Activated CD8-positive, alpha-beta T cell treated with anti-CD3 and anti-CD28 coated beads for 36 hours (primary cell): Measurements from ENCODE around the gene CFAP54. TPM values are rescaled to one million over a fixed set of nuclear protein-coding genes. Genes with fewer than 3 reads are reported as not detected.

ENCODE experiments used
- ATAC-seq: fragments of 200-7000 bp; cut with Tn5 transposase; one replicate; pipeline ENCODE4 v1.10.0; 2021; ENCODE audit warnings: mild to moderate bottlenecking, moderate library complexity
- CTCF ChIA-PET: fragments of 350-600 bp; sonication (Branson Sonifier 250); formaldehyde crosslinking; loops from one replicate; lab custom pipeline; 2021; ENCODE audit warnings: antibody characterized with exemption; lab: Charles Lee
- POLR2A ChIA-PET: fragments of 350-600 bp; sonication (Branson Sonifier 250); formaldehyde crosslinking; loops from one replicate; lab custom pipeline; 2021; ENCODE audit warnings: antibody characterized with exemption; lab: Charles Lee
- DNase-seq: peaks from one replicate; pipeline ENCODE4 v3.0.0-alpha.2; 2020
- H3K27ac Mint-ChIP-seq: one replicate; pipeline ENCODE4 v1.8.0; 2021; ENCODE audit warnings: mild to moderate bottlenecking, mixed read lengths
- H3K27me3 Mint-ChIP-seq: one replicate; pipeline ENCODE4 v1.8.0; 2021; ENCODE audit warnings: mixed read lengths
- H3K36me3 Mint-ChIP-seq: one replicate; pipeline ENCODE4 v1.8.0; 2021; ENCODE audit warnings: low read depth, mixed read lengths
- H3K4me1 Mint-ChIP-seq: one replicate; pipeline ENCODE4 v1.8.0; 2021; ENCODE audit warnings: low read depth, mixed read lengths
- H3K4me3 Mint-ChIP-seq: one replicate; pipeline ENCODE4 v1.8.0; 2021; ENCODE audit warnings: mild to moderate bottlenecking, moderate library complexity, mixed read lengths
- H3K9me3 Mint-ChIP-seq: one replicate; pipeline ENCODE4 v1.8.0; 2021; ENCODE audit warnings: mixed read lengths
- intact Hi-C: fragments of 100-400 bp; cut with micrococcal nuclease; formaldehyde crosslinking; loops from one replicate; pipeline ENCODE4 v1.10.0; 2022
- total RNA-seq, 2 experiments: library from RNA; stranded (reverse); gene quantifications; one replicate each; pipeline ENCODE4 v1.2.3, GENCODE V29; 2021
- TF ChIP-seq, protein P1 (sequence below): fragments of 200-600 bp; IDR thresholded peaks from one replicate; pipeline ENCODE4 v1.8.0; 2022; ENCODE audit warnings: antibody characterized with exemption, mild to moderate bottlenecking

The CFAP54 gene
- total RNA-seq, 2 experiments from 2014 or later = 0.38 to 0.45 TPM

DNA sequence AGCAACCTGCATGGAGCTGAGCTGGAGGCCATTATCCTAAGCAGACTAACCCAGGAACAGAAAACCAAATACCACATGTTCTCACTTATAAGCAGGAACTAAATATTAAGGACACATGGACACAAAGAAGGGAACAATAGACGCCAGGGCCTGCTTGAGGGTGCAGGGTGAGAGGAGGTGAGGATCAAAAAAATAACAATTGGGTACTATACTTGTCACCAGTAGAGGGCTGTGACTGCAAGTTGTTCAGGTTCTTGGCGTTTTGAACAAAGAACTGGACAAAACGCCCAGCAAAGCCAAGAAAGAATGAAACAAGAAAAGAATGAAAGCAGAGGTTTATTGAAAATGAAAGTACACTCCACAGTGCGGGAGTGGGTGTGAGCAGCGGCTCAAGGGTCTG is 209.1 kb downstream of the CFAP54 start:
- intact Hi-C loops = no loop called here
- ATAC-seq = no peak
- no peaks in the 10 kb centered on the region for H3K36me3 Mint-ChIP-seq
- CTCF ChIA-PET = interaction anchor here (1.0 kb wide), 1 partner anchor 13 kb away, joined by 3 read pairs; no protein-coding TSS in a partner anchor
- no peaks in the 10 kb centered on the region for H3K9me3 Mint-ChIP-seq
- no peak for DNase-seq
- no peak overlapping the region for H3K27ac Mint-ChIP-seq
- no peaks in the 10 kb centered on the region for H3K4me1 Mint-ChIP-seq
- TF ChIP-seq, protein P1, sequence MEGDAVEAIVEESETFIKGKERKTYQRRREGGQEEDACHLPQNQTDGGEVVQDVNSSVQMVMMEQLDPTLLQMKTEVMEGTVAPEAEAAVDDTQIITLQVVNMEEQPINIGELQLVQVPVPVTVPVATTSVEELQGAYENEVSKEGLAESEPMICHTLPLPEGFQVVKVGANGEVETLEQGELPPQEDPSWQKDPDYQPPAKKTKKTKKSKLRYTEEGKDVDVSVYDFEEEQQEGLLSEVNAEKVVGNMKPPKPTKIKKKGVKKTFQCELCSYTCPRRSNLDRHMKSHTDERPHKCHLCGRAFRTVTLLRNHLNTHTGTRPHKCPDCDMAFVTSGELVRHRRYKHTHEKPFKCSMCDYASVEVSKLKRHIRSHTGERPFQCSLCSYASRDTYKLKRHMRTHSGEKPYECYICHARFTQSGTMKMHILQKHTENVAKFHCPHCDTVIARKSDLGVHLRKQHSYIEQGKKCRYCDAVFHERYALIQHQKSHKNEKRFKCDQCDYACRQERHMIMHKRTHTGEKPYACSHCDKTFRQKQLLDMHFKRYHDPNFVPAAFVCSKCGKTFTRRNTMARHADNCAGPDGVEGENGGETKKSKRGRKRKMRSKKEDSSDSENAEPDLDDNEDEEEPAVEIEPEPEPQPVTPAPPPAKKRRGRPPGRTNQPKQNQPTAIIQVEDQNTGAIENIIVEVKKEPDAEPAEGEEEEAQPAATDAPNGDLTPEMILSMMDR = no peak
- H3K4me3 Mint-ChIP-seq = no peak overlapping the region
- POLR2A ChIA-PET = no interaction called here
- H3K27me3 Mint-ChIP-seq = peaks cover 23% of the 10 kb centered on the region

DNA sequence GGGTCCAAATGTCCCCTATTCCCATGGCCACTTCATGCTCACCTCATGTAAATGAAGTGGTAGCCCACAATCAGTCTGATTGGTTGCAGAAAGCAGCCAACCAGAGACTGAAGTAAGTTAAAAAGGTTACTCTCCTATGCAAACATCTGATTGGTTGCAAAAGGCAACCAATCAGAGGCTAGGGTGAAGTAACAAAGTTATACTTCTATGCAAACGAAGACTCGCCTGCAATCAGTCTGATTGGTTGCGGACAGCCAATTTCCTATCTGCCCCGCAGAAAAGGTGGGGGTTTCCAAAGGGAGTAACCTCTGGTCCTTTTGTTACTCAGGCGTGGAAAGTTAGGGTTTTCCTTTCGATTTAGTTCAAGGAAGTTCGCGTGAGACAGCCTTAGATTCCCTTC is 209.6 kb downstream of the CFAP54 start:
- H3K36me3 Mint-ChIP-seq = no peaks in the 10 kb centered on the region
- DNase-seq (no peak), ATAC-seq (no peak)
- ChIA-PET POLR2A (no interaction called here), CTCF (interaction anchor here (1.0 kb wide), 1 partner anchor 13 kb away, joined by 3 read pairs; no protein-coding TSS in a partner anchor)
- no peaks in the 10 kb centered on the region for H3K4me1 Mint-ChIP-seq
- H3K9me3 Mint-ChIP-seq = no peaks in the 10 kb centered on the region
- no peak overlapping the region for H3K27ac Mint-ChIP-seq
- intact Hi-C loops = no loop called here
- TF ChIP-seq, protein P1 = no peak
- H3K4me3 Mint-ChIP-seq = no peak overlapping the region
- peaks cover 23% of the 10 kb centered on the region for H3K27me3 Mint-ChIP-seq

GRCh38 chr12:96701856-96702255 is 212.5 kb downstream of the CFAP54 start:
- Mint-ChIP-seq H3K9me3 (no peaks in the 10 kb centered on the region), H3K4me1 (no peaks in the 10 kb centered on the region), H3K27ac (no peak overlapping the region), H3K36me3 (no peaks in the 10 kb centered on the region), H3K27me3 (peaks cover 21% of the 10 kb centered on the region), H3K4me3 (no peak overlapping the region)
- ATAC-seq (no peak), DNase-seq (no peak)
- intact Hi-C loops = no loop called here
- TF ChIP-seq, protein P1 = no peak
- ChIA-PET POLR2A (no interaction called here), CTCF (interaction anchor here (1.4 kb wide), 1 partner anchor 10 kb away, joined by 3 read pairs; no protein-coding TSS in a partner anchor)

DNA sequence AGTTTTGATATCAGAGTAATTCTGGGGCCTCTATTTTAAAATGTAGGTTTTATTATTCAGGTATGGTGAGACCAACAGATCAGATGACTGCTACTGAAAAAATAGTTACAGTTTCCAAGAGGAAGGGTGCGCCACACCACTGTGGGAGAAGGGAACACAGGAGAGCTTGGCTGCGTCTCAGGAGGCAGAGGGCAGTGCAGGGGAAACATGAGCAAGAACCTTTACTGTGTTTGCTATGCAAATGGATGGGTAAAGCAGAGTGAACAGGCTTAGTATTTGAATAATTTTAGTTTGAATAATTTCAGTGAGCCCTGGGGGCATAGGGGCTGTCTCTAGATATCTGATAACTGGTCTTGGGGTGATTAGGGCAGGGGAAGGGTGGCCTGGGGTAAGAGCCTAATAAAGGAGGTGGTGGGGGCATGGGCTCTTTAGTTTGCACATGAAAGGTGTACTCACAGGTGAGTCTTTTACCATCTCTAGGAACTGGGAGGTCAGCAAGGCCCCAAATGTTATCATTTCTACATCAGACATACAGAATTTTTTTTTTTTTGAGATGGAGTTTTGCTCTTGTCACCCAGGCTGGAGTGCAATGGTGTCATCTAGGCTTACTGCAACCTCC is 220.9 kb downstream of the CFAP54 start:
- H3K27ac Mint-ChIP-seq = no peak overlapping the region
- H3K9me3 Mint-ChIP-seq = no peaks in the 10 kb centered on the region
- no peak for DNase-seq
- H3K4me3 Mint-ChIP-seq = no peak overlapping the region
- no peak for ATAC-seq
- no peaks in the 10 kb centered on the region for H3K4me1 Mint-ChIP-seq
- H3K36me3 Mint-ChIP-seq = no peaks in the 10 kb centered on the region
- no peaks in the 10 kb centered on the region for H3K27me3 Mint-ChIP-seq
- CTCF ChIA-PET = interaction anchor here (2.6 kb wide), 1 partner anchor 10 kb away, joined by 9 read pairs; no protein-coding TSS in a partner anchor
- POLR2A ChIA-PET = no interaction called here
- TF ChIP-seq, protein P1 = no peak
- intact Hi-C loops = no loop called here

DNA sequence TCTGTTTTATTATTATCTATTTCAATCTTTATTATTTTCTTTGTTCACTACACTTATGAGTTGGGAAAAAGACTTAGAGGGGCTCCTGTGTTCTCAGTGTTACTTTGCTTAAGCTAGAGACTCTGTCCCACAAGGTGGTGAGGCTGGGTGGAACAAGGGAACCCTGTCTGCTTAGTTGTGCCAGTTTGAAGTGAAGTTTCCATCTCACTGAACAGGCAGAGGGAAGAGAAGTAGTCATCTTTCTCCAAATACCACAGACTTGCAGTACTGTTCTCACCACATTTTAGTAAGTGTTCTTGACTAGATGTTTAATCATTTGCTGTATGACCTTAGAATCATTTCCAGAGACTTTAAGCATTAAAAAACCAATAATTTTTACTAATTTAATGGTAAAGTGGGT is 222.0 kb downstream of the CFAP54 start:
- Mint-ChIP-seq H3K27me3 (no peaks in the 10 kb centered on the region), H3K9me3 (no peaks in the 10 kb centered on the region), H3K36me3 (no peaks in the 10 kb centered on the region), H3K27ac (no peak overlapping the region), H3K4me1 (peaks cover 1% of the 10 kb centered on the region), H3K4me3 (no peak overlapping the region)
- intact Hi-C loops = no loop called here
- peak; percentile 34 for ATAC-seq
- DNase-seq = no peak
- ChIA-PET CTCF (interaction anchor here (0.7 to 2.6 kb wide), 3 partner anchors 9 to 13 kb away, joined by 3 to 9 read pairs (median 3); no protein-coding TSS in a partner anchor), POLR2A (no interaction called here)
- TF ChIP-seq, protein P1 = no peak
